Activated CD4-positive, CD25-positive, alpha-beta regulatory T cell treated with anti-CD3 and anti-CD28 coated beads, Interleukin-2, amount 50 U/mL, for 72 hours (primary cell): ENCODE results near the gene EBNA1BP2.
"Not testable (repeated sequence)": the region's sequence is repeated elsewhere in the genome, so short reads cannot be mapped to it uniquely, and the experiment has no call there.

ENCODE experiments used
- DNase-seq: peaks from one replicate; pipeline ENCODE4 v3.0.0; 2021

Gene EBNA1BP2

DNA sequence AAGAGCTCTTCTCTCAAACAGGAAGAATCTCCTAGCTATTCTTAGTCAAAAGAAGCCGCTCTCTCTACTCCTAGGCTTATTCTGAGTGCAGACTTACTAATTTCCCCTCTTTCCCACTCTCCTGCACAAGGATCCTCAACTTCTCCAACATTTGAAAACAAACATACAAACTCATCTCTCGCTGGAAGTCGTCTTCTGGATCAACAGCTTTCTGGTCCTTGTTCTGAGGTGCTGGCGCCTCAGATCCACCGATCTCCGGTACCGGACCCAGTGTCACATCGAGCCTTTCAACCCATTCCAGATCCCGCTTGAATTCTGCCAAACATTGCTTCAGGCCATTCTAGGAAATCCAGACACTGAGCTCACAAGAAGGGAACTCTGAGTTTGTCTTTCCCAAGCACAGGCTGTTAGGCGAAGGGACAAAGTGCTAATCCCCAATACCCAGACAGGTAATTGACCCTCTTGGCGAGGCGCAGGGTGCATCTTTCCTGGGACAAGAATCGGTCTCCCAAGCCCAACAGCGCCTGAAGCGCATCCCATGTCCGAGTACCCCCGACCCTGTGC lies 696 bp downstream of the EBNA1BP2 start:
- DNase-seq: no peak

DNA sequence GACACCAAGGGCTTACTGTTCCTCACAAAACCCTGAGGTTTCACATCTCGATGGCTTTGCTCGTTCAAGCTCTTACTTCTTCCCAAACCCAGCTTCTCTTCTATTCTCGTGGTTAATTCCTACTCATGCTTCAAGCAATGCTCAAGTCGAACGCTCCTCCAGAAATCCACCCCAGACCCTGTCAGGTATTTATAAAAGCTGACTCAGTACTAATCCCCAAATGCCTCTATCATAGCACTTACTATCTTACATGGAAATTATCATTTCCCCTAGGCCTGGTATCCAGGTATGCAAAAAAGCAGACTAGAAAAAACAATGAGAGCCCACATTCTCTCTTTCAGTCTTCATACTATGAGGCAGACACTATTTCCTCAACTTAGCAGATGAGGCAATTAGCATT lies 6.3 kb downstream of the EBNA1BP2 start:
- DNase-seq: no peak

DNA sequence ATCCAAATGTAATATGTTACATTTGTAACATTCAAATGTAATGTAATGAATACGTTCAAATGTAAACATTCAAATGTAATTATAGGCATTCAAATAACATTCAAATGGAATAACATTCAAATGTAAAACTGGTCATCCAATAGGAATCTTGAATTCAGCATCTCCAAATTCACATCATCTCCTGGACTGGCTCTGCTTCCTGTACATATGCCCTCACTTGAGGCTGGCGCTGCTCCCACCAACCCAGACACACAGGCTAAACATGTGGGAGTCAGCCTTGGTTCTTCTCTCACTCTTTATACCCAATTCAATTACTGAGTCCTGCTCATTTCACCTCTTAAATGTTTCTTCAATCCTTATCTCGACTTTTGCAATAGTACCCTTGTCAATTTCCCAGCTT lies 6.9 kb downstream of the EBNA1BP2 start:
- DNase-seq: no peak

DNA sequence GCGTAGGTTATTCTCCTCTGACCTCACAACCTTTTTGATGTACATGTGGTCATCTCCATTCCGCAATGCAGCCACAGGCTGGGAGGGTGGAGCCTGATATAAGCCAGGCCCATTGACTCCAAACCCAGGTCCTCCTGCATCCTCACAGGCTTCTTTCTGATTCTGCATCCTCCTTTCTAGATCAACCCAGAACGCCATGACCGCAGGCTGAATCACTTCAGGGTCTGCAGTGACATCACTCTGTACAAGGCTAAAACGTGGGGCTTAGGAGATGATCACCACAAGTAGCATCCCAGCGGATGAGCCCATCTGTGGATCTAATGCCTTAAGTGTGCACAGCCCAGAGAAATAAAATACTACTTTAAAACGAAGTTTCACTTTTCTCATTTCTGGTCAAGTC lies 16.1 kb downstream of the EBNA1BP2 start:
- no peak for DNase-seq

DNA sequence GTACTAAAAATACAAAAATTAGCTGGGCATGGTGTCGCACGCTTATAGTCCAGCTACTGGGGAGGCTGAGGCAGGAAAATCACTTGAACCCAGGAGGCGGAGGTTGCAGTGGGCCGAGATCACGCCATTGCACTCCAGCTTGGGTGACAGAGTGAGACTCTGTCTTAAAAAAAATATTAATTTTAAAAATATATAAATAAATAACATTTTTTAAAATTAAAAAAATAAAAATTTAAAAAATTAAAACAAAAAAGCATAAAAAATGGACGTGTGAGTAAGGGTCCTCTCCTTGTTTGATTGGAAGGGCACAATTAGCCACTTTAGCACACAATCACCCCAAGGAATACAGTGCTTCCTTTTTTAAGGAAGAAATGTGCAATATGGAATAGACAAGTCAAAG lies 18.6 kb downstream of the EBNA1BP2 start:
- no peak for DNase-seq

DNA sequence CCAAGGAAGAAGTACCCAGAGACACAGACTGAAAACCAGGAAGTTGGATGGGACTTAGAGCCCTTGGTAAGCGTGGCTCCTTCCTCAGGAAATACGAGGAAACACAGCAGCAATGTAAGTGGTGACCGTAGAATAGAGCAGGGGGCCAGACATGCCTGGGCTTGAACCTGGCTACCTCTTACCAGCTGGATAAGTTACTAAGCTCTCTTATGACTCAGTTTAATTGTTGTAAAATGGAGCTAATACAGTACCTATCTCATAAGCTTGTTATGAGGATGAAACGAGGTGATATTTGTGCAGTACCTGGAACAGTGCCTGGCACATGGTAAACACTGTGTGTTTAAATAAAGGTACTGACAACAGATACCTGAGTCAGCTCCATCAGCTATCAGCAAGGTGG lies 19.2 kb downstream of the EBNA1BP2 start:
- DNase-seq: no peak

DNA sequence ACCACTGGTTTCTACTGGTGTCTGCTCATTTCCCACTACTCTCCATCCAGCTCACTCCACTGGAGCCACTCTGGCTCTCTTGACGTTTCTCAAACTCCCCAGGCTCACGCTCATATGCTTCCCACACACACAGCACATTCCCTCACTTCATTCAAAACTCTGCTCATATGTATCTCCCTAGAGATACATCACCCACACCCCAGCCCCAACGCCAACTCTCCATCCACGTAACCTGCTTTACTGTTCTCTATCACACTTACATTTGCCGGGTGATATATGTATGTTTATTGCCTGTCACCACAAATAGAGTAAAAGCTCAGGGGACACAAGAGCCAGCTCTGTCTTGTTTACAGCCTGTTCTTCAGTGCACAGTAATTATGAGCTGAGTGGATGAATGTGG lies 22.2 kb downstream of the EBNA1BP2 start:
- no peak for DNase-seq

DNA sequence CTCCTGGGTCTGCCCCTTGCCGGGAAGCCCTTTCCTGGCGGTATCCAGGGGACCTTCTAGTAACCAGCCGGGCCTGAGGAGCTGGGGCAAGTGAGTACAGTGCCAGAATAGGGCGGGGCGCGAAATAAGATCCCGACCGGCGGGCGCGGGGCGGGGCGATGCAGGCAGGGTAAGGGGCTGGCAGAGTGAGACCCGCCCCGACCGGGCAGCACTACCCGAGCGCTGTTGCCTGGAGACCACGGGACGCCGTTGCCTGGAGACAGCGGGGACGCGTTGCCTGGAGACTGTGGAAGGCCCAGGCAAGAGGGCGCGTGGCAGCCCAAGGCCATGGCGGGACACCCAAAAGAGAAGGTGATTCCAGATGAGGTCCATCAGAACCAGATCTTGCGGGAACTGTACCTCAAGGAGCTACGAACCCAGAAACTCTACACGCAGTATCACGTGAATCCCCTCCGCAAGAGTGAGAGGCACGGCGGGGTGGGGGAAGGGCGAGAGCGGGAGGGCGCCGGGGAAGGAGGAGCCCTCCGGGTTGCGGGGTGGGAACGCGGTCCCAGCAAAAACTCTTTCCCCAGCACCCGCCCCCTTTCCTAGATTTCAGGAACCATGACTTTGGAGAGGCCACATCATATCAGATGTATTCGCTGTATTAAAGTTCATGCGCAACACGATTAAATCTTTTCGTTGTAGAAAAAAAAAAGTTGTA lies 24.3 kb downstream of the EBNA1BP2 start:
- peak; percentile 39 for DNase-seq

DNA sequence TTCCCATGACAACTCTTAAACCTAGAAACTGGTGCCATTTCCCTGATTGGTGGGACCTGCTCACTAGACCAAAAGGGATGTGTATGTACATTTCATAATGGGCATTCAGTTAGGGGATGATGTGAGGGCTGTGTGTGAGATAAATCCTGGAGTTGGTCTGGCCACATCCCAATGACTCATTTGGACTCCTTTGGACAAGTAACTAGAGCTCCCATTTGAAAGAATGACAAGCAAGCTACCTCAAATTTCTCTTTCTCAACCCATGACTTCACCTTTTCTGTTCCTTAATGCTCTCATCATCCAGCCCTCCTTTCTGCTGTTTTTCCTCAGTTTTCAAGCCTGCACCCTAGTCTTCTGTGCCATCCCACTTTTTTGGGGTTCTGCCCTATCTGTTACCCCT lies 27.9 kb downstream of the EBNA1BP2 start:
- DNase-seq: no peak

DNA sequence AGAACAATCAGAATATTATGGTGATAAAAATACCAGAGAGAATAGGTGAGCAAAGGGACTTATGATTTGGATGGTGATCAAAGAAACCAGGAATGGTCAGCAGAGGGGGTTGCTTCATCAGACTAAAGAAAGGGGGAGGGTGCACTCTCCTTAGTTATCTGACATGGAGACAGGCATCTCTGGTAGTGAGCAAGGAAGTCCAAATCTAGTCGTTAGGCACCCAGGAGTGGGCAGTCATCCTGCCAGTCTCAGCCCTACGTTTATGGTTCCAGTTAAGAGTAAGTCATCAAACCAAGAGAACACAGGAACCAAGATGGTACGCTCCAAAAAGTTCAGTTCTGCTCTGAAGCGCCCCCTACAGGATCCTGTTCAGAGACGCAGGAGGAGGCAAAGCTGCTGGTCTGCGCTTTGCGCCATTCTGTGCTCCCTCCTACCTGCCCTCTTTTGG lies 28.6 kb downstream of the EBNA1BP2 start:
- no peak for DNase-seq

DNA sequence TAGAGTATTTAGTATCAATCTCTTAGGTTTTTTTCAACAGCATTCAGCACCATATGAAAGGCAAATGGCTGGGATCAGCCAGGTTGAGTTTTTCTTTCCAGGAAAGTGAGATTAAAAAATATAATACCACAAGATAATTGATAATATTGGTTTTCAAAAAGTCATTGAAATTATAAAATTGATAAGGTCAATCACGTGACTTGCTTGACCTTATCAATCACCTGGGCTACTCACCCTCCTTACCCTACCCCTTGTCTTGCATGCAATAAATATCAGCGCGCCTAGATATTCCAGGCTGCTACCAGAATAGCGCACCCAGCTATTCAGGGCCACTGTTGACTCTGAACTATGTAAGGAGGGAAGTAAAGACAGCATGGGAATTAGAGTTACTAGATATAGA lies 31.5 kb downstream of the EBNA1BP2 start:
- no peak for DNase-seq

DNA sequence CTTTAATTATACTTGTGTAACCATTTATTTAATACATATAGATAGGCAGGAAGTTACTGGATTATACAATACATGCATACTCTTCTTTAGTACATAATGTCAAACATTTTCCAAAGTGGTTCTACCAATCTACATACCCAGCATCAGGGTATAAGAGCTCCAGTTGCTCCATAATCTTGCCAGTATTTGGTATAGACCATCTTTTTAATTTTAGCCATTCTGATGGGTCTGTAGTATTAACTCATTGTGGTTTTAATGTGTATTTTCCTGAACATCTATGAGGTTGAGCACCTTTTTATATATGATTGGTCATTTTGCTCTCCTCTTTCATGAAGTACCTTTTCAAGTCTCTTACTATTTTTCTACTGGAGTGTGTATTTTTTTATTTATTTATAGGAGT lies 32.1 kb downstream of the EBNA1BP2 start:
- no peak for DNase-seq

DNA sequence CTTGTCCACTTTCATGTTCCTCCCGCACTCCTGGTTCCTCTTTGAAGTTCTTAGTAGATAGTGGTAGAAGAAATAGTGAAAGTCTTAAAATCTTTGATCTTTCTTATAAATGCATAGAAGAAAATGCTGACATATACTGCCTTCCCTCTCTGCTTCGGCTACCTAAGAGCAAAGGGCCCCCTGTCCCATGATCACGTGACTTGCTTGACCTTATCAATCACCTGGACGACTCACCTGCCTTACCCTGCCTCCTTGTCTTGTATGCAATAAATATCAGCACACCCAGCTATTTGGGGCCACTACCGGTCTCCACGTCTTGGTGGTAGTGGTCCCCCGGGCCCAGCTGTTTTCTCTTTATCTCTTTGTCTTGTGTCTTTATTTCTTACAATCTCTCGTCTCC lies 32.8 kb downstream of the EBNA1BP2 start:
- not testable (repeated sequence) for DNase-seq

DNA sequence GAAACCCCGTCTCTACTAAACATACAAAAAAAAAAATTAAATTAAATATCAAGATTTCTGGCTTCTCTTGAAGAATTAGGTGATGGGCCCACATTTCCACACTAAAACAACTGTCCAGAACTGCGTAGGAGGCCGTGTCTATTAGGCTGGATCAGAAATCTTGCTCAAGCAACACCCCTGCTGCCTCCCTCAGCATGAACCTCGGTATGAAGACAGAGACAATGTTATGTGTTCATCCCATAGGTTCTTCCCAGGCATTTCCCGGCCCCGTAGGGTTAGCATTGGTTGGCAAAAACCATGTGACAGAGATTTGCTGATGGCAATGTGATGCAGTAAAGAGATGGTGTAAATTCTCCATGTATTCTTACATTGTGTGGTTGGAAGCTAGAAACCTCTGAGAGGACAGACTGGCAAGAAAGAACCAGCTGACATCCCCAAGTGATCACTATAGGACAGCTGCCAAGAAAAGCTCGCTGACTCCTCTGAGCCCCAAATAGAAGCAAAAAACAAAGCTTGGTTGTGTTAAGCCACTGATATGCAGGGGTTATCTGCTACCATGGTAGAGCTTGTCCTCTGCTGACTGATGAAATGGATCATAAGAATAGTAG lies 34.5 kb downstream of the EBNA1BP2 start:
- no peak for DNase-seq

DNA sequence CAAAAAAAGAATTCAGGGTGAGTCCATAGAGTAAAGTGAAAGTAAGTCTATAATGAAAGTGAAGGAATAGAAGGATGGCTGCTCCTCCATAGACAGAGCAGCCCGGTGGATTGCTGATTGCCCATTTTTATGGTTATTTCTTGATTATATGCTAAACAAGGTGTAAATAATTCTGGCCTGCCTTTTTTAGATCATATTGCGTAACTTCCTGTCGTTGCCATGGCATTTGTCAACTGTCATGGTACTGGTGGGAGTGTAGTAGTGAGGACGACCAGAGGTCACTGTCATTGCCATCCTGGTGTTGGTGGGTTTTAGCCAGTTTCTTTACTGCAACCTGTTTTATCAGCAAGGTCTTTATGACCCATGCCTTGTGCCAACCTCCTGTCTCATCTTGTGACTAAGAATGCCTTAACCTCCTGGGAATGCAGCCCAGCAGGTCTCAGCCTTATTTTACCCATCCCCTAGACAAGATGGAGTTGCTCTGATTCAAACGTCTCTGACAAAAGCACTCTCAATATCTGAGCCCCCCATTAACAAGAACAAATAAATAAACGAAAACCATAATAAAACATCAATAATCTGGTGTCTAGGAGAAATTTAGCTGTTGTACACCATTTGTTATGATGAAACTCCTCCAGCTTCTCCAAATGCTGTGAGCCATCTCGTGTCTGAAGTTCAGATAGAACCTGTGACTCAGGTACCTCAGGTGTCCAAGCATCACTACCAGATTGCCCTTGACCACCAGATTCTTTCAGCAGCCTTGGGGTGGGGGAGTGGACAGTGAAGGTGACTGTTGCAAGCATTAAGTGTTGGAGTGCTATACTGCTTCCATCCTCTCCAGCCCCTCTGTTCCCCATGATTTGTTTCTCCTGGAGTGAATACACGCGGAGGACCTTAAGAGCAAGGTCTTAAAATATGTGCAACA lies 36.0 kb downstream of the EBNA1BP2 start:
- DNase-seq: no peak

DNA sequence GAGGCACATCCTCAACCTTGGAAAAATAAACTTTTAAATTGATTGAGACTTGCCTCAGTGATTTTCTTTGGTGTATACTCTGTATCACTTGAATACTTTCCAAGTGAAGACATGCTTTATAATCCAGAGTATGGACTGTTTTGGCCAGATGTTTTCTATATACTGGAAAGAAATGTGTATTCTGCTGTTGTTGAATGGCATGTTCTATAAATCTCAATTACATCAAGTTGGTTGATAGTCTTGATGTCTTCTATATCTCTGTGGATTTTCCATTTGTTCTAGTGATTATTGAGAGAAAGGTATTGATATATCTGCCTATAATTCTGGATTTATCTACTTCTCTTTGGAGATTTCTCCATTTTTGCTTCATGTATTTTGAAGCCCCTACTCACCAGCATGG lies 37.5 kb downstream of the EBNA1BP2 start:
- no peak for DNase-seq

DNA sequence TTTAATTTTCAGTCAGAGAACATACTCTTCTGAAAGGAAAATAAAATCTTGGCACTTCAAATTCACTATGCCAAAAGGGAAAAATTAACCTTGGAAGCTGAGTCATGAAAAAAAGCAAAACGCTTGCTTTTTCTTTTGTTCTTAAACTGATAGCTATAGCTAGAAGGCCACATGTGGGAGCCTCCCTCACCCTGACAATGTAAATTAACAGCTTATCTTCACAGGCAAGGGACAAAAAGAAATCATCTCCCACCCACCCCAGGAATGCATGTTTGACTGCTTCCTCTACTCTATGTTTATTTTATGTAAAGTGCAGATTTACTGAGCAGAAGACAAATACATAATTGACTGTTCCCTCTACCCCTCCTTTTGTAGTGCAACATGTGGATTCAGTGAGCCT lies 38.0 kb downstream of the EBNA1BP2 start:
- DNase-seq: no peak

DNA sequence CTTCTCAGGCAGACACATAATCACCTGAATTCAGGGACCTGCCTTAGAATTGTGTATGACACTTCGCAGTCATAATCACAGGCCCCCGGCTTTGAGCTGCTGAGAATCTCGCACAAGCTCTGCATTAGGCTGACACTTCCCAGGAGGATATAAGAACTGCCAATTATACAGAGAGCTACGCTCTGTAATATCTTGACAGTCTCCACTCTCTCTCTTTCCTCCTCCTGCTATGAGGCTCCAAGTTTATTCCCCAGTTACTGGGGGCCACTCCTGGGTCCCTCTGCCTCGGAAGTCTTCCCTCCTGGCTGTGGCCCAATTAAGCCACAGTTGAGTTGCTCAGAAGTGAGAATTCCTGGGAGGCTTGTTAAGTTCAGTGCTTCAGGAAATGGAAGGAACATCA lies 42.7 kb downstream of the EBNA1BP2 start:
- DNase-seq: no peak

DNA sequence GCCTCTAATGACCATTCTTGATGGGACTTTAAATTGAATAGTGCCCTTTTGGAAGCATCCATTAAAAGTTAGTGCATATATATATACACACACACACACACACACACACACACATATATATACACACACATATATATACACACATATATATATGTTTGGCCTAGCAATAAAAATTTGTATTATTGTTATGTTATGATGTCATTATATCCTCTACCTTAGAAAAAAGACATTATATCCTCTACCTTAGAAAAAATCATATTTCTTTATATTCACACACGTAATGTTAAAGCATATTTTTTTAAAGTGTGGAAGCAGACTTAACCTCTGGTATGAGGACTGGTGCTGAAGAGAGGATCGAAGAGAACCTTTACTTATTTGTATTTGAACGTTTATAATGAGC lies 43.3 kb downstream of the EBNA1BP2 start:
- no peak for DNase-seq

DNA sequence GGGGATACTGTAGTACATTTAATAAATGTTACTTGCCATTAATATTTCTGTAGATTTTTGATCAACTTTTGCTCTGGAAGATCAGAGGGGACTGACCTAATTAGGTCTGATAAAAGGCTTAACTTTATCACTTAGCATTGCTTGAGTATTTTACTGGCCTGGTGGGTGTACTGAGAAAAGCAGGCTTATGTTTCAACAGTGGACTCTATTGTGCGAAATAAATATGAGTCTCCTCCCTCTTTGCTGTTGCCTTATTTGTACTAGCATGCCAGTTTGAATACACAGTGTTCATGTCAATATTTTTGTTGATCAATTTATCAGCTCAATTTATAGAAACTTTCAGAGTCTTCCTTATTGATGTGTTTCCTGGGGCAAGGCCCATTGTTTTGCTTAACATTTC lies 49.1 kb downstream of the EBNA1BP2 start:
- DNase-seq: no peak

DNA sequence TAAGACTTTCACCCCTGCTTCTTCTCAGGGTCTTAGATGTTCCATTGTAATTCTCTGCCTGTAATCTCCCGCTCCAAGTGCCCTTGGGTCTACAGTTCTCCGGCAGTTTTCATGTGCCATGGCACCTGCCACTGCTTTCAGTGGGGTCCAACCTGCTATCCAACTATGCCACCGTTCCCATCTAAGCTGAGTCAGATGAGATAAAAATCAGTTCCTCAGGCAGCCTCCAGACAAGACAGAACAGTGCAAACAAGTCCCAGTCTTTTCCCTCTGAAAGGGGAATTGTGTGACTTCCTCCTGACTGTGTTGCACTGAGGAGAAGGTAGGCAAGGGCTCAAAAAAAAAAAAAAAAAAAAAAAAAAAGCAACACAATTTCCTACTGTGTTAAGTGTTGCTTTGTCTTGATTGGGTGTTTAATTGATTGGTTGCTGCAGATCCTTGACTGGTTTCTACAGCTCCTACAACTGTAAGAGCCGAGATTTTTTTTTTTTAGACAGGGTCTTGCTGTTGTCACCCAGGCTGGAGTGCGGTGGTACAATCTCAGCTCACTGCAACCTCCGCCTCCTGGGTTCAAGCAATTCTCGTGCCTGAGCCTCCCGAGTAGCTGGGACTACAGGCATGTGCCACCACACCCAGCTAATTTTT lies 50.7 kb downstream of the EBNA1BP2 start:
- no peak for DNase-seq

DNA sequence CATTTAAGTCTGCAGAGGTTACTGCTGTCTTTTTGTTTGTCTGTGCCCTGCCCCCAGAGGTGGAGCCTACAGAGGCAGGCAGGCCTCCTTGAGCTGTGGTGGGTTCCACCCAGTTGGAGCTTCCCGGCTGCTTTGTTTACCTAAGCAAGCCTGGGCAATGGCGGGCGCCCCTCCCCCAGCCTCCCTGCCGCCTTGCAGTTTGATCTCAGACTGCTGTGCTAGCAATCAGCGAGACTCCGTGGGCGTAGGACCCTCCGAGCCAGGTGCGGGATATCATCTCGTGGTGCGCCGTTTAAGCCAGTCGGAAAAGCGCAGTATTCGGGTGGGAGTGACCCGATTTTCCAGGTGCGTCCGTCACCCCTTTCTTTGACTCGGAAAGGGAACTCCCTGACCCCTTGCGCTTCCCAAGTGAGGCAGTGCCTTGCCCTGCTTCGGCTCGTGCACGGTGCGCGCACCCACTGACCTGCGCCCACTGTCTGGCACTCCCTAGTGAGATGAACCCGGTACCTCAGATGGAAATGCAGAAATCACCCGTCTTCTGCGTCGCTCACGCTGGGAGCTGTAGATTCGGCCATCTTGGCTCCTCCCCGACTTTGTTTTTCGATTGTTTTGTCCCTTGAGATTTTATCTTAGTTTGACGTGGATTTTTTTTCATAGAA lies 52.0 kb downstream of the EBNA1BP2 start:
- not testable (repeated sequence) for DNase-seq
